Ramos (cell line): ENCODE measurements around the gene KCNA10.

Experiments
- in situ Hi-C: fragments of 300-500 bp; cut with MboI; formaldehyde crosslinking; loops from one replicate; pipeline ENCODE4 v1.14.3; 2022; ENCODE audit warnings: low sequenced_read_pairs; ENCODE audit not compliant: unreplicated experiment

KCNA10 gene

GRCh38 chr1:110503471-110503870 lies 15.5 kb downstream of the KCNA10 start:
- in situ Hi-C loops = no loop called here

- in situ Hi-C loops = no loop called here
Measured at GRCh38 chr1:110502402-110503151, 16.4 kb downstream of the KCNA10 start.

GRCh38 chr1:110501488-110502132 lies 17.4 kb downstream of the KCNA10 start:
- in situ Hi-C loops = no loop called here

- in situ Hi-C loops = no loop called here
Measured at GRCh38 chr1:110498270-110498669, 20.7 kb downstream of the KCNA10 start.

- in situ Hi-C loops = no loop called here
Measured at GRCh38 chr1:110495926-110496600, 22.9 kb downstream of the KCNA10 start.

GRCh38 chr1:110494522-110495406 lies 24.2 kb downstream of the KCNA10 start:
- in situ Hi-C loops = no loop called here

GRCh38 chr1:110494036-110494435 lies 24.9 kb downstream of the KCNA10 start:
- in situ Hi-C loops = no loop called here

- in situ Hi-C loops = no loop called here
Measured at GRCh38 chr1:110493059-110493699, 25.8 kb downstream of the KCNA10 start.

- in situ Hi-C loops = no loop called here
Measured at GRCh38 chr1:110492573-110492972, 26.4 kb downstream of the KCNA10 start.

GRCh38 chr1:110490791-110491451 lies 28.1 kb downstream of the KCNA10 start:
- in situ Hi-C loops = no loop called here

- in situ Hi-C loops = no loop called here
Measured at GRCh38 chr1:110489973-110490542, 28.9 kb downstream of the KCNA10 start.

GRCh38 chr1:110489406-110489805 lies 29.6 kb downstream of the KCNA10 start:
- in situ Hi-C loops = no loop called here

GRCh38 chr1:110488867-110489266 lies 30.1 kb downstream of the KCNA10 start:
- in situ Hi-C loops = no loop called here

- in situ Hi-C loops = no loop called here
Measured at GRCh38 chr1:110488161-110488560, 30.8 kb downstream of the KCNA10 start.

- in situ Hi-C loops = no loop called here
Measured at GRCh38 chr1:110487726-110488125, 31.2 kb downstream of the KCNA10 start.

- in situ Hi-C loops = no loop called here
Measured at GRCh38 chr1:110485725-110486124, 33.2 kb downstream of the KCNA10 start.

- in situ Hi-C loops = no loop called here
Measured at GRCh38 chr1:110484801-110485200, 34.2 kb downstream of the KCNA10 start.

GRCh38 chr1:110483308-110483685 lies 35.7 kb downstream of the KCNA10 start:
- in situ Hi-C loops = no loop called here

GRCh38 chr1:110482662-110483307 lies 36.2 kb downstream of the KCNA10 start:
- in situ Hi-C loops = no loop called here
